HFF-Myc (cell line): Measurements from ENCODE around the gene KCNJ6.
"Not testable (repeated sequence)": the region's sequence is repeated elsewhere in the genome, so short reads cannot be mapped to it uniquely, and the experiment has no call there.

ENCODE experiments used
- DNase-seq: peaks from one replicate; pipeline ENCODE4 v3.0.0-alpha.2; 2011; ENCODE audit warnings: low read depth; ENCODE audit errors: extremely low read depth
- H3K4me3 ChIP-seq: replicated peaks from 2 replicates; pipeline ENCODE4 v1.5.1; 2011; ENCODE audit warnings: low read depth, mild to moderate bottlenecking, control low read depth, low read length
- CTCF ChIP-seq: IDR thresholded peaks from 2 replicates; pipeline ENCODE4 v1.5.1; 2012; ENCODE audit warnings: mild to moderate bottlenecking, low read depth, low read length, control low read depth; ENCODE audit errors: missing control alignments

Gene KCNJ6

DNA sequence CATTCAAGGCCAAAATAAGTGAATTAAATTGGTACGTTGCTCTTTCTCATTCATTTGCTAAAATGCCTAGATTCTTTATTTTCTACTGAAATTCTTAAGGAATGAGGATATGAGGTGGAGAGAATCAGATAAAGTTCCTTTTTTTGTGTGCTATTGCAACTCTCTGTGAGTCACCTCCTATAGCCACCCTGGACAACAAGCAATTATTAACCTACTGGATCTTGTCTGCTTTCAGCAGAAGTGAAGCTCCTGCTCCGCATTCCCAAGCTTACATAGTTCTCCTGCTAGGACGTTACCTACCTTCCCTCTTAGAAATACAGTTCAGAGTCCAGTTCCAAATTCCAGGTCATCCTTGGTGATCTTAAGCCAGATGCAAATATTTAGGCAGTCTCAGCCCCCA lies 4.8 kb upstream of the KCNJ6 start:
- TF ChIP-seq CTCF = no peak
- DNase-seq = no peak
- H3K4me3 ChIP-seq = no peak overlapping the region

DNA sequence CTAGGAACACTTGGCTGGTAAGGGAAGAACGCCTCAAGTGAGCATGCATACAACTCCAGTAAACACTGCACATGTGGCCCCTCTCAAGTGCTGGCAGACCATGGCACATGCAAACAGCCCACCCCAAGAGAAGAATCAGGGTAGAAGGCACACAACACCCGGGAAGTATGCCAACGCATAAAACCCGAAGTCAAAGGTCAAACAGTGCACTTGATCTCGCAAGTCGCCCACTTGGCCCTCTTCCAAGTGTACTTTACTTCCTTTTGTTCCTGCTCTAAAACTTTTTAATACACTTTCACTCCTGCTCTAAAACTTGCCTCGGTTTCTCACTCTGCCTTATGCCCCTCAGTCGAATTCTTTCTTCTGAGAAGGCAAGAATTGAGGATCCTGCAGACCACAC lies 4.0 kb upstream of the KCNJ6 start:
- not testable (repeated sequence) for H3K4me3 ChIP-seq, DNase-seq

DNA sequence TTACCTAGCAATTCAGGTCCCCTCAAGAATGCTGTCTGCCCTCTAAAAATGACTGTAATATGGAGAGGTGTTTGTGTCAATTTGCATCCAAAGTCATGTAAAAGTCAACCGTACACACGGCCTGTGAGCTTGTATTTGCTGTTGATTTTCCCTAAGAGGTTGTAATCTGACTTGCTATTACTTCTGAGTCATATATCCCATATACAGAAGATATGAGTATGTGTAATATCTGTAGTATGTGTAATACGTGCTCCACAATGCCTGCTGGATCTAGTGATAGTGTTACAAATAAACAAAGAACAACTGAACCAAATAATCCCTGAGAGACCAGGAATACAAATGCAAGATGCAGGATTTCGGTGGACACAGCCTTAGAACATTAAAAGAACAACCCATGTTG lies 1.4 kb upstream of the KCNJ6 start:
- TF ChIP-seq CTCF = no peak
- no peak overlapping the region for H3K4me3 ChIP-seq
- no peak for DNase-seq

- DNase-seq = no peak
These were observed 332 bp downstream of the KCNJ6 start for GRCh38 chr21:37915941-37916309.

GRCh38 chr21:37915497-37915911 lies 753 bp downstream of the KCNJ6 start:
- no peak overlapping the region for H3K4me3 ChIP-seq
- TF ChIP-seq CTCF = no peak
- no peak for DNase-seq

More at GRCh38 chr21:37915941-37916309, 332 bp downstream of the KCNJ6 start:
- no peak for TF ChIP-seq CTCF
- H3K4me3 ChIP-seq = no peak overlapping the region; the same call in 1 of the 2 replicates

DNA sequence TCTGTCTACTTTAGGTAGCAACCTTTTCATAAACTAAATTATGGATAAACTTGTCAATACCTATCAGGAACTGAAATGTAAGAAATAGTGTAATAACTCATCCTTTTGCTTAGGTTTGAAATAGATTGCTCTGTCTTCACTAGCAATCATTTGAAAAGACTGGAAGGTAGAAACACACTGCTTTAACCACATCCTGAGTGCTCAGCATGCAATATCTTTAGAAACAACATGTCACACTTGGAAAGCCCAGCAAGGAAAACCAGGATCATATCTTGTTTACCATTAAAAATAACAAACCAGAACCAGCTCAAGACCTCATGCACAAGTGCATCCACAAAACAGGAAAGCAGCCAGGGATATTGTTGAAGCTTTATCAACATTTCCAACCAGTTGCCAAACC lies 3.6 kb downstream of the KCNJ6 start:
- no peak overlapping the region for H3K4me3 ChIP-seq
- TF ChIP-seq CTCF = no peak
- no peak for DNase-seq

GRCh38 chr21:37909936-37910335 lies 6.3 kb downstream of the KCNJ6 start:
- H3K4me3 ChIP-seq = no peak overlapping the region
- DNase-seq = no peak
- peak; percentile 15 for TF ChIP-seq CTCF
